Activated naive CD8-positive, alpha-beta T cell treated with anti-CD3 and anti-CD28 coated beads, Interleukin-2, amount 50 U/mL, for 16 hours (primary cell): ENCODE data around the gene ALDH1L1.
"Not testable (repeated sequence)": the region's sequence is repeated elsewhere in the genome, so short reads cannot be mapped to it uniquely, and the experiment has no call there.

Experiments
- DNase-seq: peaks from one replicate; pipeline ENCODE4 v3.0.0-alpha.2; 2020; ENCODE audit warnings: low read depth, low spot score

The ALDH1L1 gene

DNA sequence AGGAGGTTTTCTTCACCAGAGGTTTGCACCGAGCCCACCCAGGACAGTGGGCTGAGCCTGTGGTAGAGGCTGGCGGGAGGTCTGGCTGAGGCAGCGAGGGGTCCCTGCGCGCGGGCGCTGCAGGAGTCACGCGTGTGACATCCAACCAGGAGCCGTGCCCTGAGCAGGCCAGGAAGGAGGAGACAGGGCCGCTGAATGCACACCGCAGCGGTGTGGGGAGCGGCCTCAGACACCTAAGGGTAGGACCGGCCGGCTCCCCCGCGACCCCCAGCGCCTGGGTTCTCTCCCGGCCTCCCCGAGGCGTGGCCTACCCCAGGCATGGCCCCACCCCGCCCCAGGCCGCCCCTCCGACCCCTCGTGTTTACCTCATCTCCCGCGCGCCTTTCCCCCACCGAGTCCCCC is 96.9 kb downstream of the ALDH1L1 start:
- DNase-seq: peak; percentile 6

DNA sequence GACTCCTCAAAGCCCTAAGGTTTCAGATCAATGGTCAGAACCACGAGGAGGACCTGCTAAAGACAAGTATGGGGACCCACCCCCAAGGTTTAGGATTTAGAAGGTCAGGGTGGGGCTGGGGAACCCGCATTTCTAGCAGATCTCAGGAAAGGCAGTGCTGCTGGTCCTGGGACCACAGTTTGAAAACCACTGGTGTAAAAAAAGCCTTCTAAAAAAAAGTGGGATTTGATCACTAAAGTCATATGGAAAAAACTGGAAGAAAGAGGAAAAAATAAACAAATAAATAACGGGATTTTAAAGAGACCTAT is 97.3 kb downstream of the ALDH1L1 start:
- DNase-seq: no peak

DNA sequence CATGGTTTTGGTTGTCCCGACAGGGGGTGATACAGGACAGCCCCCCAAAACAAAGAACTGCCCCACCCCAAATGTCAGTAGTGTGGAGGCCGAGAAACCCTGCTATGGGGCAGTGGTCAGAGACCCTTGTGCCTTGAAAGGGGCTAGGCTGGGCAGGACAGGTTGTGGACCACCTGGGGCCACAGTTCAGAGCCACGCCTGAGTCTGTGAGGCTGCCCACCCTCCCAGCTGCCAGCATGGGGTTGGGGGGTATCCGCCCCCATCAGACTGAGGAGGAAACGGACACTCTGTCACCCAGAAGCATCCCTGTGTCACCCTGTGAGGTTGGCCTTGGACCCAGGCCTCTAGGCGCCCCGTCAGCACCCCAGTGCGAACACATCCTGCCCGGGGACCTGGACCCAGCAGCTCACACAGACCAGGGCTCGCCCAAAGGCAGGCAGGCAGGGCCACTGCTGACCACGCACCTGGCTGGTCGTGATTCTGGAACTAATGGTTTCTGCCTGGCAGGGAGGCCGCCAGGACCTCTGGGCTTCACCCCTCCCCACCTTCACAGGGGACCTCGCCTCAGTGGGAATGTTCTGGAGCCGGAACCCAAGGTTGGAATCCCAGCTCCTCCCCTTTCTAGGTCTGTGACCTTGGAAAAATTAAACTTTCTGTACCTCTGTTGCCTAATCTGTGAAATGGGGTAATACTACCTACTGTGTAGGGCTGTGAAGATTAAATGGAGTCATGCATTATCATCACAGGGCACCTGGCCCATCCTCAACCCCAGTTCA is 97.8 kb downstream of the ALDH1L1 start:
- DNase-seq: no peak

- no peak for DNase-seq
Observed at GRCh38 chr3:126081618-126082361, 98.6 kb downstream of the ALDH1L1 start.

DNA sequence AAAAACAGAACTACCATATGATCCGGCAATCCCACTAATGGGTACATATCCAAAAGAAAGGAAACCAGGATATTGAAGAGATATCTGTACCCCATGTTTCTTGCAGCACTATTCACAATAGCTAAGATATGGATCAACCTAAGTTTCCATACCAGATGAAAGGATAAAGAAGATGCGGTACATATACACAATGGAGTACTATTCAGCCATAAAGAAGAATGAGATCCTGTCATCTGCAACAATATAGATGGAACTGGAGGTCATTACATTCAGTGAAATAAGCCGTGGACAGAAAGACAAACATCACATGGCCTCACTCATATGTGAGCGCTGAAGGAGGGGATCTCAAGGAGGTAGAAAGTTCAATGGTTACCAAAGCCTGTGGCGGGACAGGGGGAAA is 99.4 kb downstream of the ALDH1L1 start:
- no peak for DNase-seq

DNA sequence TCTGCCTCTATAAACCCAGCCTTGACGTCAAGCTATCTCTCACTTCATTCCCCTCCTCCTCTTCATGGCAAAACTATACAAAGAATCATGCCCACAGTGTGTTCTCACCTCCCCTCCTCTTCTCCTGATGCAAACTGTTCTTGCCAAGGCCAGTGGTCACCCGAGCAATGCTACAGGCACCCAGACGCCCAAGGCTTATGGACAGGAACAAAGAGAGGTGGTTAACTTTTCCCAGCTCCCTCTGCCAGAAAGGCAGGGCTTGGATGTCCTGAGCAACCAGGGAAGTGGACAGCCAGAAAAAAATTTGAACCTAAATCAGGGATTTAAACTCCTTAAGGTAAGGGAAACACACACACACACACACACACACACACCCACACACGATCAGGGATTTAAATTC is 101.5 kb downstream of the ALDH1L1 start:
- DNase-seq: no peak

- DNase-seq: no peak
Observed at GRCh38 chr3:126077754-126078153, 102.6 kb downstream of the ALDH1L1 start.

DNA sequence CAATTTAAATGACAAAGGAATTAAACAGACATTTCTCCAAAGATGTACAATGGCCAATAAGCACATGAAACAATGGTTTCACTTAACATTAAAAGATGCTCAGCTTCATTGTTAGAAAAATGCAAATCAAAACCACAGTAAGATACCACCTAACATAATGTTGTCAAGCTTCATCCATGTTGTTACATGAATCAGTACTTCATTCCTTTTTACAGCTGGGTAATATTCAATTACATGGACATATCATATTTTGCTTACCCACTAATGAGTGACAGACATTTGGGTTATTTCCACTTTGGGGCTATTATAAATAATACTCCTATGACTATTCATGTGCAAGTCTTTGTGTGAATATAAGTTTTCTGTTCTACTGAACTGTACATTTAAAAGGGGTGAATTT is 104.2 kb downstream of the ALDH1L1 start:
- DNase-seq: no peak

DNA sequence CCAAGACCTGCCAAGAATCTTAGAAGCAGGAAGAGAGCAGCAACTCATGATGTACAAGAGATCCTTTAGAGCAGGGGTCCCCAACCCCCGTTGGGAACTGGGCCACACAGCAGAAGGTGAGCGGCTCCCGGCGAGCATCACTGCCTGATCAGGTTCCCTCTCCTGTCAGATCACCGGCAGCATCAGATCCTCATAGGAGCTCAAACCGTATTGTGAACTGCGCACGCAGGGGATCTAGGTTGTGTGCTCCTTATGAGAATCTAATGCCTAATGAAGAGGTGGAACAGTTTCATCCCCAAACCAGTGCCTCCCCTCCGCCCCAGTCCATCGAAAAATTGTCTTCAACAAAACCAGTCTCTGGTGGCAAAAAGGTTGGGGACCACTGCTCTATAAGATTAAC is 110.2 kb downstream of the ALDH1L1 start:
- no peak for DNase-seq

DNA sequence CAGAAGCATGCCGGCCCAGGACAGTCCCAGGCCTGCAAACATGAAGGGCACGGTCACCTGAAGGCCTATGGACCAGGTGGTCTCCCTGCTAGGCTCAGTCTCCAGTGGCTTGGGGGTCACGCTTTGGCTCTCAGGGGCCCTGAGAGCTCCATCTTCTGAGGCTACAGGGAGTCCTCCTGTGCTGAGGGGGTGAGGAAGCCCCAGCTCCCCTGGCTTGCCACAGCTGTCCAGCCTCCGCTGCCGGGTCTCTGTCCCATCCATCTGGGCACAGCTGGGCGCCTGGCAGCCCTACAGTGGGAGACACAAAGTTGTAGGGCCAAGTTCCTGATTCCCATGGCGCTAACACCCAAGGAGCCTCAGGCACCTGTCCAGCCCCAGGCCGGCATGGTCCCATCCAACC is 112.4 kb downstream of the ALDH1L1 start:
- DNase-seq: no peak

- not testable (repeated sequence) for DNase-seq
Observed at GRCh38 chr3:126066676-126067075, 113.7 kb downstream of the ALDH1L1 start.

DNA sequence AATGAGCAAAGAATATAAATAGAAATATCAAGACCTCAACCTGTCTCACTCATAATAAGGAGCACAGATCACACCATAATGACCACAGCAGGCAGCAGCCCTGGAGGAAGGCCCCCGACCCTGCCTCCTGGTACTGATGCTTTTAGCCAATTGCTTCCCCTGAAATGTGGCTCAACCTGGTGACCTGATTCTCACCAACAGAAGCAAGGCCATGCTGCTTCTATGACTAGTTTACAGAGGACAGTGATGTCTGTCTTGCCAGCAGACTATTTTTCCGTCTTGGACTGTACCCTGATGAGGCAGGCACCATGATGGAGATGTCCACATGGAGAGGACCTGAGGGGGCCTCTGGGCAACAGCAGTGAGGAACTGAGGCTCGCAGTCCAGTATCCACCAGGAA is 114.5 kb downstream of the ALDH1L1 start:
- DNase-seq: no peak

DNA sequence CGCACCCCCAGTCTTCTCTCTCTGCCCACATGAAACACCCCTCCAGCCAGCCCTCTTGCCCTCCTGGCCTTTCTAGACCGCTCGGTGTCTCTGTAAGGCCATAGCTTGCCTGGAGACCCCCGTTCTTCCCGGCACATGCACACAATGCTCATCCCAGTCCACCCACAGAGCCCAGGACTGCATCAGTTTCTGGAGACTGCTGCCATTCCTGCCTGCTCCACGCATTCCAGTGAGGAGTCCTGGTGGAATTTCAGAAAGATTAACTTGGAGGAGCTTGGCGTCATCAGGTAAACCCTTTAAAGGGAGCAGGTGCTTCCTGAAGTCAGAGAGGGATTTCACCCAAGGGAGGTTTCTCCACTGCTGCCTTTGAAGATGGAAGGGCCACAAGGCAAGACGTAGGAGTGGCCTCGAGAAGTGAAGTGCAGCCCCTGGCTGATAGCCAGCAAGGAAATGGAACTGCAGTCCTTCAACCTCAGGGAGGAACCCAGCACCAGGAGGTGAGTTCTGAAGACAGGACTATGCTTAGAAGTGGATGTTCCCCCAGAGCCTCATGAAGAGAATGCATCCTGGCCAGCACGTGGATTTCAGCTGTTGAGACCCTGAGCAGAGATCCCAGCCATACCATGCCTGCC is 115.6 kb downstream of the ALDH1L1 start:
- no peak for DNase-seq

DNA sequence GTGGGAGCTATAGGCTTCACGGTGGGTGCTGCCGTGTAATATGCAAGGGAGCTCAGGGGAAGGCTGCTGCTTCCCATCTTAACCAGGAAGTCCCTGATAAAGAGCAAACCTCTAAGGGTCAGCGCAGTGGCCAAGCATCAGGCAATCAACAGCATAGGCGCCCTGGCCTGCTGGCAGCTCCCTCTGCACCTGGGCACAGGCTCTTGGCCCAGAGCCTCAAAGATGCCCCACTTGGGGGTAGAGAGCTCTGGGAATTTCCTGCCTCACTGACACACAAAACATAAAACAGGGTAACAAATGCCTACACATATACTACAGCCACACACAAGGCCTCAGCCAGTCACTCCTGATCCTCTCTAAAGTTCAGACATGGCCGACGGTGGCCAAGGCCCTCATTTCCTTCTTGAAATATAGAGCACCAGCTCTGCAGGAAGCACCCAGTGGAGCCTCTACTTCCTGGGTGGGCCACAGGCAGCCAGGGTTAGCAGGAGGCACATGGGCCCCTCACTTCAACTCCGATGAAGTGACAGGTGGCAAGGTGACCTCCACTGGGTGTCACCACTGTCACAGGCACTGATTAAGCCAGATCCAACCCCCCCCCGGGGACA is 116.9 kb downstream of the ALDH1L1 start:
- no peak for DNase-seq

DNA sequence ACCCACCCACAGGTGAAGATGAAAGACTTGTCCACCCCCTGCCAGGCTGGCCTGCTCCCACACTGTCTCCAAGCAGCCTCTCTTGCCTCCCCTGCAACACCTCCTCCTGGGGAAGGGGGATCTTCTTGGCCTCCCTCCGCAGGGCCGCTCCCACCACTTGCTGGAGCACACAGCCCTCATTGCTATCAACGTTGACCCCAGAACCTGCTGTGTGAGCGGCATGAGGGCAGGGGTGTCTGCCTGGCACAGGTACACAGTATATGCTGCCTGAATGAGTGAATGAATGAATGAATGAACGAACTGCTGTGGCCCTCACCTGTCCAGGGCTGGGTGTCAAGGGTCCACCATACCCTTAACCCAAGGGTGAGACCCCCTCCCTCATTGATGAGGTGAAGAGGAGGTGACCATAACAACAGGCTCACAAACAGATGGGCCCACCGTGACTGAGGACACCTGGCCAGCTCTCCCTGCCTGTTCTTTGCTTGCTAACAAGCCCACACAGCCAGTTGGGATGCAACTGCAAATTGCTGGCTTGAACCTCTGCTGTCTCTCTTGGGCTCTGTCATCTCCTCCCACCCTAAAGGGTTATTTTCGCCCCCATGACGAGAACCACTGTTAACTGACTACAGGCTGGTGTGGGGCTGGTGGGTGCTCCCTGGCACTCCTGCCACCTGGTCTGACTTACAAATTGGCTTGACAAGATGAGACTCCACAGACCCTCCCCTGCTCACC is 118.9 kb downstream of the ALDH1L1 start:
- DNase-seq: no peak

- no peak for DNase-seq
Observed at GRCh38 chr3:126060613-126061145, 119.7 kb downstream of the ALDH1L1 start.

DNA sequence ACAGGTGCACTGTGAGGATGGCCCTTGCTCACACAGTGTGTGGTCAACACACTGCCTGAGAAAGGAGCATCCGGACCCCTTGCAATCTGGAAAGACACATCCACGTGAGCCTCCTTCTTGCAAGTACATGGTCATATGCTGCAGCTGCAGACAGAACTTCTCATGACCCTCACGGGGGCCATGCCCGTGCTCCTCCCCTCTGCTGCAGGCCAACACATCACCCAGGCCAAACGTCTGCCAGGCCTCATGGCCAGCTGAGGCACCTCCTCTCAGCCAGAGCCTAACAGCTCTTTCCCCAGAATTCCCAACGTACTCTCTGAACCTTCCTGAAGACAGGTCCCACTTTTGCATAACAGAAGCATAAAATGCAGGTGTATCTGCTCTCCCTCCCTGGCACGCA is 121.7 kb downstream of the ALDH1L1 start:
- no peak for DNase-seq

DNA sequence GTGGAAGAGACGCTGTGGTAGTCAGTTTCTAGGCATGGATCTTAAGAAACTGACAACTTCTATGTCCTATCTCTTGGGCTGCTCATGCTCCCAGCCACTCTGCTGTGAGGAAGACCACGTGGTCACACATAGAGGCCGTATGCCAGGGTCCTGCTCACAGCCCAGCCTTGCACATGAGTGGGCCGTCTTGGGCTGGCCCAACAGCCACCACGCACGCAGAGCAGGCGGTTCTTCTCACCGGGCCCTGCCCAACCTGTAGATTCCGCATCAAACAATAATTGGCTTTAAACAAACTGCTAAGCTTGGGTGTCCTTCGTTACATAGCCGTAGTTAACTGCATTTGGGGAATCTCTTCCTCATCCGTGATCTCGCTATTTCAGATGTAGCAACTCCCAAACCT is 122.5 kb downstream of the ALDH1L1 start:
- DNase-seq: no peak

- DNase-seq: no peak
Observed at GRCh38 chr3:126057501-126057819, 122.9 kb downstream of the ALDH1L1 start.

DNA sequence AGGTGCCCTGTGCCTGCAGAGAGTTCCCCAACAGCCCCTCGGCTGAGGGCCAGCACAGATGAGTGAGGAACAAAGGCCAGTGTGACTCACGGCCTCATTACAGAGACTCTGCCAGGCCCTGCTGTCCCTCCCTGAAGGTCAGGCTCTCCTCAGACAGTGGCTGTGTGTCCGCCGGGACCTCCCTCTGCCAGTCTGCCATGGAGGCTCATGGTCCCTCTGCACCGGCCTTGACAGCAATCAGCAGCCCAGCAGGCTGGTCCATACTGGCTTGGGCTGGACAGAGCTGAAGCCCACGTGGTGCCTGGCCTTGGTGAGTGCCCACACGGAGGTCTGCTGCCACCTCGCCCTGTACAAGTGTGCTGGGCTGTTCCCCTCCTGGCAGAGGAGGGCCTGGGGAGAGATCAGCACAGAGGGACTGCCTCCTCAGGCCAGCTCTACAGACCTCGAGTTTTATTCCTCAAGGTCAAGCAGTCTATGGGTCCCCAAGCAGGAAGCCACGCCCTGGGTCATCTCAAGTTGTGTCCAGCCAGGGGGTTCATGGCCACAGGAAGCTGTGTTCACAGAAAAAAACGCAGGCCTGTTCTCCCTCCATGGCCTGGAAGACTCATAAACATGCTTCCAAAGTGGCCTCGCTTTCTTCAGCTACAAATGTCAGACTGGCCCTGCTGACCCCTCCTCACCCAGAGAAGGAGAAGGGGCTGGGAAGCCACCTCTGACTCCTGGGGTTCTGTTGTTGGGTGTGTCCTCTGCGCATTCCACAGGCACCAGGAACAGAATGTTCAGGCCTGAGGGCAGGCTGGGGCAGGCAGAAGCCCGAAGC is 123.5 kb downstream of the ALDH1L1 start:
- DNase-seq: no peak

DNA sequence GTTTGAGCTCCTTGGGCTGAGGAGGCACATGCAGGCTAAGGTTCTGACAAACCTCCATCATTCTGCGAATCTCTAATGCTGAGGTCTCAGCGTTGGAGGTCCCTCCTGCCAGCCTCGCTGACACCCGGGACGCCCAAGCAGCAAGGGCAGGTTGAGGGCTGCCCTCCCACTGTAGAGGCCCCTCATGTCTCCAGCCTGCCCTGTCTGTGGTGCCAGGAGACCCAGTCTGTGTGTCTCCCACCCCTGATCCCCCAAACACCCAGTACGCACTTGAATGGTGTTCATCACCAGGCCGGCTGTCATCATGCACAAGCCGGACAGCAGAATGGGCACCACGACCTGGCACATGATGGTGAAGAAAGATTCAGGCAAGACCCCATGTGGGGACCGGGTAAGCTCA is 124.3 kb downstream of the ALDH1L1 start:
- DNase-seq: no peak
